Activated naive CD4-positive, alpha-beta T cell (primary cell): ENCODE data around the gene CTBP2.

Experiments used
- DNase-seq, 4 experiments: peaks; one replicate each; lab custom pipeline; 2025; lab: John Stamatoyannopoulos, UW

The CTBP2 gene

DNA sequence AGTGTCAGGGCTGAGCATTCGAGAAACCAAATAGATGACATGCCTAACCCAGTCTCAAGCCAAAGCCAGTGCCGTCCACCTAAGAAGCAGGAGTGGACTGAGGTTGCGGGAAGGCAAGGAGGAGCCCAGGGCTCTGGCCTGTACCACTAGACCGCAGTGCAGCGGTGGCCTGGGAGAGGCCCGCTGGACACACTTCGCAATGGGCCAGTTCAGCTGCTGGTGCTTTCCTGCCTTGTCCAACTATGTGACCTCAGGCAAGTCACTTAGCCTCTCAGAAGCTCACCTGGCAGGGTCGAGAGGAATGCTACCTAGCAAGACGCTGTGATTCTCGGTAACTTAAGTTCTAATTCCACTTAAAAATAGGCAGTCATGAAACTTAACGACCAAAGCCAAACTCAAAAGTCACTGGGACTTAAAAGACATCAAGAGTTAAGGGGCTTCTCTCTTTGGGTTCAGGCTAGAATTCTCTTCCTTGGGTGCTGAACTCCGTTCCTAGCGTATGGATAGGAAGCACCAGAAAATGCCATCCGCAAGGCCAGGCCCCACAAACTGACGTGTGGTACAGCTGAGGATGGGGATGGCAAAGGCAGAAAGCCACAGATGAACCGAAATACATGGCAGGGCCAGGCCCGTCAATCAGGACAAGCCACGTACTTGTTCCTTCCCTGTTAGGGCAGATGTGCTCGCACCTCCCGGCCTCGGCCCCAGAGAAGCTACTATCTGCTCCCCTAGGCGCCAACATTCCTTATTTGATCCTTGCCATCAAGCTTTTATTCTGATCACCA is 34.2 kb downstream of the CTBP2 start:
- no peak for DNase-seq

- DNase-seq = no peak
Measured at GRCh38 chr10:125124907-125125306, 35.5 kb downstream of the CTBP2 start.

GRCh38 chr10:125124115-125124487 is 36.3 kb downstream of the CTBP2 start:
- no peak for DNase-seq

DNA sequence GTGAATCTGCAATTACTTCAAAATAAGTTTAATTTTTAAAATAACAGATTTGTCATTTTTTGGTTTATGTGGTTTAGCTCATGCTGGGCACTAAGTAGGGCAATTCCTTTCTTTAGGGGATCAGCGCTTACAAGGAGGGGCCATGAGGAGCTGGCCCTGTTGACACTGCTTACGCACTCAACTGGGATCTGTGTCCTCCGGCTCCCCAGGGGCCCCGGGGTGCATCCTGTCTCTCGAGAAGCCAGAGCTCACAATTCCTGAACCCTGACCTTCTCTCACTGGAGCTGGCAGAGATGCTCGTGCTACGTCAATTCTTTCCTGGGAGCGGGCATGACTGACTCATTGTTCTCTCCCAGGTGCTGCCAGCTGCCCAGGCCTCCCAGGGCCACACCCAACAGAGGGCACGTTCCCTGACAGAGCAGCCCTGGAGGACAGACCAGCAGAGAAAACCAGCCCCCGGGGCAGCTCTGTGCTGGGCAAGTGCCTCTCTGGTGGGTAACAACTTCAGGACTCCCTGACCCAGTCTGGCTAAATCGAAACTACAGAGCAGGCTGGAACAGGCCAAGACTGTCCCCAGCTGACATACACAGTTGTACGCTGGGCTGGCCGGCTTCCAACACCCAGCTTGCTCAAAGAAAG is 36.8 kb downstream of the CTBP2 start:
- no peak for DNase-seq

DNA sequence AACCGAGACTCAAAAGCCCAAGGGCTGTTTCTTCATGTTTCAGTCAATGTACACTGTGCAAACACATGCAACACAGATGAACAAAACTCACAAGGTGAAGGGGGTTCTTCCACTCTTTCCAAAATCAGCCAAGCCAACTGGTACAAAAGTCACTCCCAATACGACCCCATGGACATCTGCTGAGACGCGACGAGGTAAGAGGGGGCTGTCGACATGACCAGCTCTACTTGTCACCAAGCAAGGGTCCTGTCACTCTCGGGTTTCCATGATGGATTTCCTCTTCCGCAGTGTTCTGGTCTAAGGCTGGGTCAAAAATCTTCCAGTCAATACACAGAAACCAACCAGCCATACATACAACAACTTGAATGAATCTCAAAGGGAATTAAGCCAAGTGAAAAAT is 37.8 kb downstream of the CTBP2 start:
- DNase-seq = no peak

DNA sequence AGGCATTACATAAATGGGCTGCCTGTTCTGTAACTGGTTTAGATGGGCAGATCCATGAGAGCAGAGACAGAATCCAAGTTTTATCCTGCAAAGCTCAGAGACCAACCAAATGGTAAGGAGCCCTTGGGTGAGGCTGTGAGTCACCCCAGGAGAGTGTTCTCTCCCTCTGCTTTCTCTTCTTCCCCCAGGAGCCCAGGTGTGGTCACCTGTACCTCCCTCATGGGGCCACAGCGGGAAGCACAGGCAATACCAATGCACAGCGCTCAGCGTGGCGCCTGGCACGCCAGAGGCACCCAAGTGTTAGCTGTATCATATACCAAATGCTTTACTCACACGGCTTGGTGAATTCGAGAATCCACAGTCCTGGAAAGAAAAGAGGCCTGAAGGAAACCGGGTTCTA is 39.4 kb downstream of the CTBP2 start:
- DNase-seq = no peak

- no peak for DNase-seq
Measured at GRCh38 chr10:125120053-125120710, 40.2 kb downstream of the CTBP2 start.

DNA sequence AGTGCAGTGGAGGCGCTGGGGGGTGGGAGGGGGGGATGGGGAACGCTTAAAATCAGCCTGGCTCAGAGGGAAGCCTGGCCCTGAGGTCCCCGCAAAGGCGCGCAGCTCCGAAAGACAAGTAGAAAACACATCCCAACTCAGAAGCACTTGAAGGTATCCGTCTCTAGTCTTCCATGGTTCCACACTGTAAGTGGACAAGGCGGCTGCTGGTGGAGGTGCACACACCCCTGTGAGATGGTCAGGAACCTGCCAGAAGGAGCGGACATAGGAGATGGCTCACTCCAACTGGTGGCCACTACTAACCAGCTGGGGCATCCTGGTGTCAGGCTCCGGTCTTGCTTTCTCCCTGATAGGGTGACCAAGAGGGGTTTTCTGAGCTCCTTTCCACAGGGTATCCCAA is 41.7 kb downstream of the CTBP2 start:
- DNase-seq = no peak

DNA sequence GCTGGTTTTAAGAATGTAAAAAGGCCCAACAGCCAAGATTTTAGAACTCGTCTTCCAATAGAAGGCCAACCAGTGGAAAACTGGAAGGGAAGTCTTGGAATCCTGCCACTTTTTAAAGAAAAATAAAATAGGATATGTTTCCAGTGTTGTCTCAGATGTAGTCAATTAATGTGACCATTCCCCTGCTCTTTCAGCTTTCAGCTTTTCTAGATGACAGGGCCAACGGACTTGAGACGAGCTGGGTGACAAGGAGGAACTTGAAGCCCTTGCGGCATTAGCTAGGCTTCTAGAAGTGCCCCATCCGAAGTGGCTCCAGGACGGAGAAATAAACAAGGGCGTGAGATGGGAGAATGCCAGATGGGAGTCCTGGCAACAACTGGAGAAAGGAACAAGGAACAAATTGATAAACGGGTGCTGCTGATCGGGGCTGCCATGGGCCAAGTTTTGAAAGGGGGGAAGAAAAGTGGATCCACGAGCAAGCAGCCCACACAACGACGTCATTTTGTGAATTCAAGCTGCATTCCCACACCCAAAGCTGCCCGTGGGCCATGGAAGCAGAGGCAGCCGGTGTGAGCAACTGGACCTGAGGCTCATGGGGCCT is 42.3 kb downstream of the CTBP2 start:
- no peak for DNase-seq

- no peak for DNase-seq
Measured at GRCh38 chr10:125116652-125117310, 43.6 kb downstream of the CTBP2 start.

GRCh38 chr10:125116041-125116649 is 44.2 kb downstream of the CTBP2 start:
- no peak for DNase-seq

DNA sequence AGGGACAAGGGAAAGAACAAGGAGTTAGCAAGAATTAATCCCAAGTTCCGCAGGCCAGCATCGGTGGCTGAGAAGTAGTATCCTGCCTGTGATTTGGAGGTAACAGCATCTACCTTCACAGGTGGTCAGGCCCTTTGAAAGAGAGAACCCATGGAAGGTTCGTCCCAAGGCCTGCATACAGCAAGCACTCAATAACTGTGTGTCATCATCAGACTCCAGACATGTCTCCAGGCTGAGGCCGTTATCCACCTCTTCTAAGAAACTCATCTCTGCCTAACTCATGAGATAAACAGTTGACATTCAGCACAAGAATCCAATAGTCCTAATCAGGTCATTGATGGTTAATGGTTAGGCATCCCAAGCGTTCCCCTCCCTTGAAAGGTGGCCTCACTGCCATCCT is 45.0 kb downstream of the CTBP2 start:
- no peak for DNase-seq

DNA sequence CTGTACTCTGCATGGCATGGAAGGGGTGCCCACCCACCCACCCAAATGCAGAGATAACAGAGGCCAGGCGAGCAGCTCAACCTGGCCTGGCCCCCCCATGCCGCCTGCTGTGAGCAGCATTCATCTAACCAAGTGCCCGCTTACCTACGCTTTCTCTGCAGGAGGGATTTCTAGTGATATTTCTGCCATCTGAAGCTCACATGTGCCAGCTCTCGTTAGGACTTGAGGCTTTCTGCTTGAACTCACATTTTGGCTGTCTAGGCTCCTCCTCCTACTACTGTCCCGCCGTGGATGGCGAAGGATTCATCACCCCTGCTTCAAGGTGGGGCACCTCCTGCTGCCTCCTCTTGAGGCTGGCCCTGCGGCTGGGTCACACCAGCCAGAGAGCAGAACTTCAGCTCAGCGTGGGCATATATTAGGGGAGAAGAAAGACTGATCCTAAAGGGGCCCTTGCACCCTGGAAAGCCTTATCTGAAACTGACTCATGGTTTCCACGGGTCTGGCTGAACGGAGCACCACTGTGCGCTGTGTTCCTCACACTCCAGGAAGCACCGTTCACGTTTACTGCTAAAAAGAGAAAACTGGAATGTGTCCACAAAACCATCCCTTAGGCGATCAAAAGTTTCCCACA is 45.5 kb downstream of the CTBP2 start:
- no peak for DNase-seq

DNA sequence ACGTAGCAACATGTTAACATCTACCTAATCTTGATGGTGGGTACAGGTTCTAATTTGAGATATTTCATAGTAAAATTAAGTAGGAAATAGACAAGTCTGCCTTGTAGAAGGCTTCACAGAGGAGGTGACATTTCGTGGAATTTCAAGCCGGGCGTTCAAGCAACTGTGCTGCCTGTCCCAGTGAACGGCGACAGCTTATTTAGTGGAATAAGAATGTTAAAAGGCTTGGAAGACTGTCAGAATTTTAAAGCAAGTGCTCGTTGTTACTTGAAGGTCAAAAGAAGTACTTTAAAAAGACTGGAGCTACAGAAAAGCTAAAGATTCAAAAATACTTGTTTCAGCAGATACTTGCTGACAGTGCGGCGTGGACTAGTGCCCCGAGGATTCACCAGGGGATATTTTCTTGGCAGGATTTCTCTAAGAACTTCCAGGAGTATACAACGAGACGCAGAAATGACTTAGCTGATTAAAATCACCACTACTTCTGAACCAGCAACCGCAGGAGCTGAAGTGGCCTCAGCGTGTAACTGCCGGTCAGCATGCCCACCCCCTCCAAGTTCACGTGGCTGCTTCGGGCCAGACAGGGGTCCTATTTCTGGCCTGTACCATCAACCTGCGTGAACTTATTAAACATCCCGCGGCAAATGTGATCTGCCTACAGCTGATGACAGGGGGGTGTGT is 46.5 kb downstream of the CTBP2 start:
- no peak for DNase-seq

GRCh38 chr10:125112697-125113494 is 47.5 kb downstream of the CTBP2 start:
- no peak for DNase-seq

DNA sequence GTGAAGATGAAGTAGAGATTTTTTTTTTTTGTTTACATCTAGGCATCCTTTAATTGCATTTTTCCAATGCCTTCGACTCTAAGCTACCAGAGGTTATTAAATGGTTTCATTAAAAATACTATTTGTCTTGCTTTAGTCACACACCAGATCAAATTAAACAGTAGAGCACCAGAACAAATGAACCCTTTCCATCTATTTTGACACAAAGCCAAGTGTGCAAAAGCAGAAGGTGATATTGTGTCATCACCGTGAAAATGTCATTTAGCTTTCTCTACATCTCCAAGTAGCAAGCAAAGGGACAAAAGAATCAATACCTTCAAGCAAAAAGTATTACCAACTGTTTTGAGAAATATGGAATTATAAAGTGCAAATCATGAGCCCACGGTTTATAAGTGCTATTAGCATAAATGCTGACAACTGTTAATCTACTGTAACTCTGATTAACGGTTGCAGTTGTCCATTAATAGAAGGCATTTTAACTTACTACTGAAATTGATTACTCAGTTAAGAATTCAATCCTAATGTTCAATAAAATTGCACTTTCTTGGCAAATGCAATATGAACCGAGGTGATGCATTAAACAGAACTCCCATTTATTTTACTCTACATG is 49.1 kb downstream of the CTBP2 start:
- no peak for DNase-seq

DNA sequence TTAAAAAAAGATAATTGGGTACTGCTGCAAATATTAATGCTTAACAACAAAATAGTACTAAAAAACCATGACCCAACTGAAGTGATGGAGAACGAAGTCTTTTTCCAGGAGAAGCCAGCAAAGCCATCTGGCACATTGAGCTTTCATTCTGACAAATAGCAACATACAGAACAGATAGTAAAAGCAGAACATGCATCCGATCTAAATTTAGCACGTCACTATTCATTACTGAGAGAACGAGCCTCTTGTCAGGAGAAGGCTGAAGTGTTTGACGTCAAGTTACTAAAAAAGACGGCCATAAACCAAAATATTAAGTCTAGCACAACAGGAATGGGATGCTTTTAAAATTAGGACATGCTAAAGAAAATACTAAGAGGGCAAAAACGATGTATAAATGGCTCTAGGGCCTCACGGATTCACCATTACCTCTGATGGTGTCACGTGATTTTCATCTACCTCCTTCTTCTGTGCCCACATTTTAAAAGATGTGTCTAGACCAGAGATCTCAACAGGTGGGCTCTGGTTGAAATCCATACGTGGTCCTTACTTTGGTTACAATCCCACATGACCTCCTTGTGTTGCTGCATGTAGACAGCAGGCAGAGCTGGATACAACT is 52.3 kb downstream of the CTBP2 start:
- no peak for DNase-seq

- no peak for DNase-seq
Measured at GRCh38 chr10:125107166-125107949, 53.0 kb downstream of the CTBP2 start.
